GM13977 (cell line): ENCODE data around the gene CAMK2D.

ENCODE experiments used
- DNase-seq: peaks from one replicate; pipeline ENCODE4 v3.0.0; 2012; ENCODE audit warnings: low spot score
- CTCF ChIP-seq: IDR thresholded peaks from 2 replicates; pipeline ENCODE4 v1.5.1; 2012; ENCODE audit warnings: mild to moderate bottlenecking, control low read depth; ENCODE audit not compliant: insufficient read depth; ENCODE audit errors: extremely low read depth, missing control alignments
- in situ Hi-C: fragments of 300-500 bp; cut with MboI; formaldehyde crosslinking; loops from one replicate; pipeline ENCODE4 v1.12.0; 2022; ENCODE audit warnings: low sequenced_read_pairs, low pct_unique_long_range_greater_than_20kb, mixed read lengths, inconsistent platforms; ENCODE audit not compliant: unreplicated experiment

CAMK2D gene

GRCh38 chr4:113434247-113434587 lies 327.3 kb downstream of the CAMK2D start:
- TF ChIP-seq CTCF: no peak
- in situ Hi-C loops: no loop called here
- DNase-seq: no peak

GRCh38 chr4:113433536-113434246 lies 327.8 kb downstream of the CAMK2D start:
- in situ Hi-C loops: no loop called here

GRCh38 chr4:113433116-113433515 lies 328.4 kb downstream of the CAMK2D start:
- TF ChIP-seq CTCF: no peak
- no peak for DNase-seq
- in situ Hi-C loops: no loop called here

More at GRCh38 chr4:113433536-113434246, 327.8 kb downstream of the CAMK2D start:
- DNase-seq: no peak
- no peak for TF ChIP-seq CTCF

- no peak for TF ChIP-seq CTCF
- no peak for DNase-seq
- in situ Hi-C loops: no loop called here
Observed at GRCh38 chr4:113423631-113424030, 337.9 kb downstream of the CAMK2D start.

GRCh38 chr4:113420938-113421337 lies 340.6 kb downstream of the CAMK2D start:
- in situ Hi-C loops: no loop called here
- no peak for DNase-seq
- TF ChIP-seq CTCF: no peak

GRCh38 chr4:113419631-113420030 lies 341.9 kb downstream of the CAMK2D start:
- no peak for TF ChIP-seq CTCF
- in situ Hi-C loops: no loop called here

More at GRCh38 chr4:113419631-113420030, 341.9 kb downstream of the CAMK2D start:
- DNase-seq: no peak
